Activated T-cell treated with anti-CD3 and anti-CD28 coated beads, Interleukin-2, amount 50 U/mL, for 24 hours (primary cell): Measurements from ENCODE around the gene GINS3.

Experiments used
- DNase-seq: peaks from one replicate; pipeline ENCODE4 v3.0.0-alpha.2; 2020
- H3K27ac Mint-ChIP-seq: 2 replicates; pipeline ENCODE4 v1.8.0; 2020; ENCODE audit warnings: mild to moderate bottlenecking, mixed read lengths
- H3K27me3 Mint-ChIP-seq: 2 replicates; pipeline ENCODE4 v1.8.0; 2020; ENCODE audit warnings: mixed read lengths
- H3K36me3 Mint-ChIP-seq: 2 replicates; pipeline ENCODE4 v1.8.0; 2020; ENCODE audit warnings: low read depth, mixed read lengths
- H3K4me1 Mint-ChIP-seq: 2 replicates; pipeline ENCODE4 v1.8.0; 2020; ENCODE audit warnings: low read depth, mixed read lengths
- H3K4me3 Mint-ChIP-seq: 2 replicates; pipeline ENCODE4 v1.8.0; 2020; ENCODE audit warnings: mild to moderate bottlenecking, moderate library complexity, mixed read lengths
- H3K9me3 Mint-ChIP-seq: 2 replicates; pipeline ENCODE4 v1.8.0; 2020; ENCODE audit warnings: mixed read lengths

Gene GINS3

DNA sequence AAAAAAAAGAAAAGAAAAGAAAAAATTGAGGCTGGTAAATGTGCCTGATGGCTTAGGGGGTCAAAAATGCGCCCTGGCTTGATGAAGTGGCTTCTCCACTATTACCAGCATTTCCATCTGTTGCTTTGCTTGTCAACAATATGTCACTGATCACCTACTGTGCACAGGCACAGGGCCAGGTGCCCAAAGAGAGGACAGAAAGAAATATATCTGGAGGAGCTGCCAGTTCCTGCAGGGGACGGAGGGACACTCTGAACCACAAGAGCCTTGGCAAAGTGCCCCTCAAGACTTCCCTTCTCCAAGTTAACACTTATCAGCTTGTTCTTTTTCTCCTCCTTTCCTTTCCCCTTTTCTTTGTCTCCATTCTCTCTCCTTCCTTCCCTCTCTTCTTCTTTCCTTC lies 34.7 kb downstream of the GINS3 start:
- no peak overlapping the region for H3K27ac Mint-ChIP-seq
- no peaks in the 10 kb centered on the region for H3K9me3 Mint-ChIP-seq
- H3K4me3 Mint-ChIP-seq = no peak overlapping the region
- no peak for DNase-seq
- peaks cover 15% of the 10 kb centered on the region for H3K4me1 Mint-ChIP-seq
- no peaks in the 10 kb centered on the region for H3K36me3 Mint-ChIP-seq
- no peaks in the 10 kb centered on the region for H3K27me3 Mint-ChIP-seq

DNA sequence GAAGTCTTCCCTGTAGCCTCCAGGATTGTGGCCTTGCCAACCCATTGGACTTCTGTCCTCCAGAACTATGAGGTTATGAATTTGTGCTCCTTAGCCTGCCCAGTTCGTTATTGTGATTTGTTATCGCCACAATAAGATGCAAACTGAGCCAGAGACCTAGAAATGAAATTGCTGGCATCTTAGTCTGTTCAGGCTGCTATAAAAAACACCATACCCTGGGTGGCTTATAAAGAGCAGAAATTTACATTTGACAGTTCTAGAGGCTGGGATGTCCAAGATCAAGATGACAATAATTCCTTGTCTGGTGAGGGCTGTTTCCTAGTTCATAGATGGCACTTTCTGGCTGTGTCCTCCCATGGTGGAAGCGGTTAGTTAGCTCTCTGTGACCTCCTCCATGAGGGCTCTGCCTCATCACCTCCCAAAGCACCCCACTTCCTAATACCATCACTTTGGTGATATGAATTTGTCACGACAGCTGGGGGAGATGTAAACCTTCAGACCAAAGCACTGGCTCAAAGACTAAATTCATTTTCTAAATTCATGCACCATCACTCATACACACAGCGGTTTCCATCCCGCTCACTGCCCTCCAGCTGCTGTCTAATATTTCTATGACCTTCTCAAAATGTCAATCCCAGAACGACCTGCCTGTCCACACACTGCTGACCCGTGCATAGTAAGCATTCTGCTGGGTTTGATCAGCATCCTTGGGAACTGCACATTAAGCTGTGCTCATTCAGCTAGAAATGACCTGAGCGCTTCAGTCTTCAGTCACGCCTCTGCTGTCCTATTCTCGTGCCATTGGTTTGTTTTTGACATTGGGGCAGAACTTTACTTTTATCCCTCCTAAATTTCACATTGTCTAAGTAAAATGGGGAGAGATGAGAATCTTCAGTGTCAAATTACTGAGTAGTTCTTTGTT lies 36.6 kb downstream of the GINS3 start:
- Mint-ChIP-seq H3K27ac (no peak overlapping the region), H3K36me3 (no peaks in the 10 kb centered on the region), H3K4me3 (no peak overlapping the region), H3K27me3 (no peaks in the 10 kb centered on the region), H3K9me3 (no peaks in the 10 kb centered on the region), H3K4me1 (peaks cover 15% of the 10 kb centered on the region)
- no peak for DNase-seq

DNA sequence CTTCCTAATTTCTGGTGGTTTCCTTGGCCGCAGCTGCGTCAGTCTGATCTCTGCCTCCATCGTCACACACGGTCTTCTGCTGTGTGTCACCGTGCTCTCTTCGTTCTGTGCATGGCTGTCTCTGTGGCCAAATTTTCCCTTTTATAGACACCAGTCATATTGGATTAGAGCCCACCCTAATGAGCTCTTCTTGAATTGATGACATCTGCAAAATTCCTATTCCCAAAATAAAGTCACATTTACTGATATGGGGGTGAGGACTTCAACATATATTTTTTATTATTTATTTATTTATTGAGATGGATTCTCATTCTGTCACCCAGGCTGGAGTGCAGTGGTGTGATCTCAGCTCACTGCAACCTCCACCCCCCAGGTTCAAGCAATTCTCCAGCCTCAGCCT lies 38.4 kb downstream of the GINS3 start:
- Mint-ChIP-seq H3K4me3 (no peak overlapping the region), H3K27me3 (no peaks in the 10 kb centered on the region), H3K27ac (no peak overlapping the region), H3K4me1 (peaks cover 8% of the 10 kb centered on the region), H3K36me3 (no peaks in the 10 kb centered on the region), H3K9me3 (no peaks in the 10 kb centered on the region)
- no peak for DNase-seq

DNA sequence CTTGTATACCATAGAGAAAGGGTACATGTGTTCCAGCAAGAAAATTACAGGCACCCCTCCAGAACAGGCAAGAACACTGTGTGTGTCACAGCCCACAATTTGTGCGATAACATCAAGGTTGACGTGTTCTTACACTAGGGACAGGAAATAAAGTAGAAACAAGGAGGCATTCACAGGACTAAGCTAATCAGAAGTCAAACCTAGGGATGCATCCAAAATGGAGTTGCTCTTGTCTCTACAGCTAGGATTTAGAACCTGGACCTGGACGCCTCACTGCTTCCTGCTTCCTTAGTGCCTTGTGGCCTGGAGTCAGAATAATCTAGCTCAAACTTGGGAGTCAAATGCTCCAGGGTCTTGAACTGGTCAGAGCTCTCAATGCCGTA lies 41.3 kb downstream of the GINS3 start:
- Mint-ChIP-seq H3K4me3 (no peak overlapping the region), H3K4me1 (no peaks in the 10 kb centered on the region), H3K9me3 (no peaks in the 10 kb centered on the region), H3K27ac (no peak overlapping the region), H3K27me3 (no peaks in the 10 kb centered on the region), H3K36me3 (no peaks in the 10 kb centered on the region)
- DNase-seq = no peak

DNA sequence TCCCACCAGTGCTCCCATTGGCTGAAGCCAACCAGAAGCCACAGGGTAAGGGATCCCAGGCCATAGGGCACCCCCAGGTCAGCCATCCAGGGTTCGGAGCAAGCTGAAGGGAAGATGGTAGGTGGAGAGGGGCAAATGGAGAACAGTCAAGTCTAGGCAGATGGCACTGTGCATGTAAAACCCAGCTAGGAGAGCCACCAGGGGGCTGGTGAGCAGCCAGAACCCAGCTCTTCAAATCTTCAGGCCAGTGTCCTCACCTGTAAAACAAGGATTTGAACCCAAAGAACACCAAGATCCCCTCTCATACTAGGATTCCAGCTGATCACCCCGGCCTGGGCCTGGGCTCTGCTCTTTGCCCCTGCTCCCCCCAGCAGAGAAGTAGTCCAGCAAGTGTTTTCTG lies 43.5 kb downstream of the GINS3 start:
- Mint-ChIP-seq H3K27me3 (no peaks in the 10 kb centered on the region), H3K36me3 (no peaks in the 10 kb centered on the region)

DNA sequence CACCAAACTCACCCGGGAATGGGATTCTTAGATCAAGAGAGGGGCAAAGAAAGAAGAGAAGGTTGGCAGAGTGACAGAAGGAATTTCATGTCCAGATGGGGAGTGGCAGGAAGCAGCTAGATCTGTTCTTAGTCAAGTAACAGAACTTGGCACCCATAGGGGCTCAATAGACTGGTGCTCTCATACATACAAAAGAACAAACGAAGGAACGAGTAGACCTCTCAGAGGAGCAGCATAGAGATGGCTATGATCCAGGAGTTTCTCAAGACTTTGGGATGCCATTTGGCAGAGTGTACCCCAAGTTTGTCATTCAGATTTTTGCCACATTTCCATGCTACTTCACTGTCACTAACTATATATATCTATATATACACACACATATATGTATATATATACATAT lies 47.9 kb downstream of the GINS3 start:
- H3K4me3 Mint-ChIP-seq = no peak overlapping the region
- no peaks in the 10 kb centered on the region for H3K9me3 Mint-ChIP-seq
- DNase-seq = no peak
- no peaks in the 10 kb centered on the region for H3K4me1 Mint-ChIP-seq
- H3K36me3 Mint-ChIP-seq = no peaks in the 10 kb centered on the region
- H3K27me3 Mint-ChIP-seq = peaks cover 16% of the 10 kb centered on the region
- H3K27ac Mint-ChIP-seq = no peak overlapping the region

More for the DNA sequence above, 43.5 kb downstream of the GINS3 start:
- H3K4me3 Mint-ChIP-seq = no peak overlapping the region
- no peaks in the 10 kb centered on the region for H3K4me1 Mint-ChIP-seq
- no peak for DNase-seq
- no peaks in the 10 kb centered on the region for H3K9me3 Mint-ChIP-seq
- no peak overlapping the region for H3K27ac Mint-ChIP-seq

DNA sequence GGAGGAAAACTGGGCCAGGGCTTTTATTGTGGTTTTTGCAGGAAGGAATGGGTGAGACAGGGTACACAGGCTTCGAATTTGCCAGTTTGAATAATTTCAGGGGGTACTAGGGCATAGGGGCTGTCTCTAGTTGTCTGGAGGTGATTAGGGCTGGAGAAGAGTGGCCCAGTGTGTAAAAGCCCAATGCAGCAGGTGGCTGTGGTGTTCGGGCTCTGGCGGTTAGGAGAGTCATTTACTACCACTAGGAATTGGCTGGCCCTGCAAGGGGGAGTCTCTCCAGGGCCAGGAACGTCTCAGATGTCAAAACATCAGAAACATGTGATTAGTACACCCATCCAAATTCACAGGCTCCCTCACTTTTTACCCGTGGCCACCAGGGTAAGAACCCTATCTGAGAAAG lies 50.3 kb downstream of the GINS3 start:
- Mint-ChIP-seq H3K27me3 (peaks cover 18% of the 10 kb centered on the region), H3K4me1 (no peaks in the 10 kb centered on the region), H3K27ac (no peak overlapping the region), H3K36me3 (no peaks in the 10 kb centered on the region), H3K4me3 (no peak overlapping the region), H3K9me3 (no peaks in the 10 kb centered on the region)
- DNase-seq = no peak

DNA sequence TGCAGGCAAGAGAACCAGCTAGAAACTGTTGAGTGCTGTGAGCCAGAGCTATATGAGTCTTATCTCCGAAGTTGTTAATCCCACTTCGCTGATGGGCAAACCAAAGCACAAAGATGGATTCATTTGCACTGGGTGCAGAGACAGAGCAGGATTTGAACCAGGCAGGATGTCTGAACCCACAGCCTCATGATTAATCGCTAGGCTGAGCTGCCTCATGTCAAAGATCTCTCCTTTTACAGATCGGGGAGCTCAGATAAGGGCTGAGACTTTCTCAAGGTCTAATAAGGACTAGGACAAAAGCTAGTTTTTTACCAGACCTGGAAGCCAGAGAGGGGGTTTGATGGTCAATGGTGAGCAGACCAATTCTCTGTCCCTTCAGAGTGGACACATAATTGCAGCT lies 51.5 kb downstream of the GINS3 start:
- Mint-ChIP-seq H3K27me3 (peaks cover 18% of the 10 kb centered on the region), H3K4me1 (no peaks in the 10 kb centered on the region), H3K36me3 (no peaks in the 10 kb centered on the region), H3K4me3 (no peak overlapping the region), H3K27ac (no peak overlapping the region), H3K9me3 (no peaks in the 10 kb centered on the region)
- no peak for DNase-seq

DNA sequence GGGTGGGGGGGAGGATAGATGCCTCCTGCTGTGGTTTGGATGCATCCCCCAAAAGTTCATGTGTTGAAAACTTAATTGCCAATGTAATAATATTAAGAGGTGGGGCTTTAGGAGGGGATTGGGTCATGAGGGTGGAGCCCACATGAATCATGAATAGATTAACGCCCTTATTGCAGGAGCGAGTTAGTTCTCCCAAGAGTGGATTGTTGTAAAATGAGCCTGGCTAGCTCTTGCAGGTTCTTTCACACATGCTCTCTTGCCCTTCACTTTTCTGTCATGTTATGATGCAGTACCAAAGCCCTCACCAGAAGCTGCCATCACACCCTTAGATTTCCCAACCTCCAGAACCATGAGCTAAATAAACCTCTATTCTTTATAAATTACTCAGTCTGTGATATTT lies 52.0 kb downstream of the GINS3 start:
- Mint-ChIP-seq H3K27ac (no peak overlapping the region), H3K4me3 (no peak overlapping the region), H3K36me3 (no peaks in the 10 kb centered on the region), H3K27me3 (peaks cover 18% of the 10 kb centered on the region), H3K4me1 (no peaks in the 10 kb centered on the region), H3K9me3 (no peaks in the 10 kb centered on the region)
- no peak for DNase-seq

DNA sequence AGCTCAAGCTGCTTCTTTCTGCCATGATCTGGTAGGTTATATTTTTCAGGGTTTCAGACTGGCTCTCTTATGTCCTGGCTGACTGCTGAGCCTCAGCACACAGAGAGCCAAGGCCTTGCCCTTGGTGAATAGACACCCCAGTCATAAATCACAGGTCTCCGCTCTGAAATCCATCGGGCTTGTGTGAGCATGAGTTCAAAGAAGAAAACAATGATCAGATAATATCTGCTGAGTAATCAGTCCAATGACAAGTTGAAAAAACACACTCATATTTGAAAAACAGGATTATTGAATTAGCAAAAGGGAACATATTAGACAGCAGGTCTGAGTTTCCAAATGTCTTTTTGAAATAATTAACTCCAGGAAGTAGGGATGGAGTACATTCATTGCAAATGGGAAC lies 56.6 kb downstream of the GINS3 start:
- Mint-ChIP-seq H3K27me3 (peaks cover 12% of the 10 kb centered on the region), H3K36me3 (no peaks in the 10 kb centered on the region), H3K9me3 (no peaks in the 10 kb centered on the region), H3K4me1 (no peaks in the 10 kb centered on the region), H3K27ac (no peak overlapping the region), H3K4me3 (no peak overlapping the region)
- no peak for DNase-seq

DNA sequence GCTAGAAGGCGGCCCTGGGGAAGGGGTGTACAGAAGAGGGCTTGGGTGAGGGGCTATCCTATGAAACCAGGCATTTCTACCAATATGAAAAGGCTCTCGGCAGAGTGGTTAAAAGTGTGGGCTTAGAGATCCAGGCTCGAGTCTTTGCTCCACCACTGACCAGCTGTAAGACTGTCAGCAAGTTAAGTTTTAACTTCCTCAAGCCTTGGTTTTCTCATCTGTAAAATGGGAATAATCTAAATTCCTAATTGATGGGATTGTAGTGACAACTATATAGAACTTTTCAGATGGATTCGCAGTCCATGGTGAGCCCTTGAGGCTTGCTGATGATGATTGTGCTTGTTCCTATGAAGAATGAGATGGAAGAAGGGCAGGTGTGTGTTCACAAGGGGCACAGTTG lies 57.0 kb downstream of the GINS3 start:
- DNase-seq = no peak
- H3K27me3 Mint-ChIP-seq = peaks cover 10% of the 10 kb centered on the region
- no peaks in the 10 kb centered on the region for H3K9me3 Mint-ChIP-seq
- no peaks in the 10 kb centered on the region for H3K4me1 Mint-ChIP-seq
- no peak overlapping the region for H3K27ac Mint-ChIP-seq
- H3K4me3 Mint-ChIP-seq = no peak overlapping the region
- H3K36me3 Mint-ChIP-seq = no peaks in the 10 kb centered on the region

DNA sequence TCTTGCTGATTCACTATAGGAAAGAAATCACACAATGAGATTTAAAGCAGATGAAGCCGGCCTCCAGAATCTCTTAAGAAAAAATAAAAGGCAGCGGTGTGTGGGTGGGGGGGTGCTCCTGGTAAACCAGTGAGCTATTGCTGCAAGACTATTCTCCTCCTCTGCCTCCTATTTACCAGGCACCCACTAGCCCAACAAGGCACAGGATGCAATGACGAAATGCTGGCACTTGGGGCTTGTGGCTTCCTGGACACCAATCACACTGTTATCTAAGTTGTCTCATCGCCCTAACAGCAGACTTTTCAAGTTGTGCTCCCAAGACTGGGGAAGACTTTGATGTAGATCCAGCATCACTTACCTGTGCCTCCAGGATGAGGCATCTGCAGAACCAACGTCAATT lies 57.5 kb downstream of the GINS3 start:
- no peak for DNase-seq
- Mint-ChIP-seq H3K4me3 (no peak overlapping the region), H3K27ac (no peak overlapping the region), H3K9me3 (no peaks in the 10 kb centered on the region), H3K27me3 (peaks cover 11% of the 10 kb centered on the region), H3K36me3 (no peaks in the 10 kb centered on the region), H3K4me1 (no peaks in the 10 kb centered on the region)

DNA sequence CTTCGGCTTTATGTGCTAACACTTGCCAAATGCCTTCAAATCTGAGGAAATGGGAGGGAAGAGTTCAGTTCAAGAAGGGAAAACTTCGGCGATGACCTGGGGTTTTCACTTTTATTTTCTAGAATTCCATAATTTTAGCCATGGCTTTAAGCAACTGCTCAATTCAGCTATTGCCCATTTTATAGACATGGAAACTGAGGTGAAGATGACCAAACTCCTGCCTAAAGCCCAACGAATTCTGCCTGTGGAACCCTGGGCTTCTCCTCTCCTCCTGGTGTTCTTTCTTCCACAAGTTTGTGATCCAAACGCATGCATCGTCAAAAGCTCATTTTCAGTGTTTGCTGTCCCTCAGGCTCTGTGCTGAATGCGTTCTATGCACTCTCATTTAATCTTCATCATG lies 58.3 kb downstream of the GINS3 start:
- H3K27ac Mint-ChIP-seq = no peak overlapping the region
- no peak overlapping the region for H3K4me3 Mint-ChIP-seq
- DNase-seq = no peak
- H3K36me3 Mint-ChIP-seq = no peaks in the 10 kb centered on the region
- no peaks in the 10 kb centered on the region for H3K9me3 Mint-ChIP-seq
- H3K27me3 Mint-ChIP-seq = peaks cover 12% of the 10 kb centered on the region
- H3K4me1 Mint-ChIP-seq = peaks cover 1% of the 10 kb centered on the region

DNA sequence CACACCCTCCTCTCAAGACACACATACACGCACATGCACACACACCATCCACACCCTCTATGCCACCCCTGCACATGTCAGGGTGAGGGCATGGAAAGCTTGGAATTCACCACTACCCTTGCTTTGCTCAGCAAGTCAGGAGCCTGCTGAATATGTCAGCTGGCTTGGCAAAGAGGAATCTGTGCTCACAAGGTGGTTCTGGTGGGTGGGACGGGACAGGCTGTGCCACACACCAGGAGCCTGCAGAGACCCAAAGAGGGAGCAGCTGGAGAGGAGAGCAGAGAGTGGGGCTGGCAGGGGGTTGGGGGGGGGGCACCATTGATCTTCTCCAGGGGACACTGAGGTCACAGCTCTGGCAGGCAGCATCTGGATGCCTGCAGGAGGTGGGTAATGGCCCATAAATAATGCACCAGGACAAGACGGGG lies 59.0 kb downstream of the GINS3 start:
- no peak for DNase-seq

DNA sequence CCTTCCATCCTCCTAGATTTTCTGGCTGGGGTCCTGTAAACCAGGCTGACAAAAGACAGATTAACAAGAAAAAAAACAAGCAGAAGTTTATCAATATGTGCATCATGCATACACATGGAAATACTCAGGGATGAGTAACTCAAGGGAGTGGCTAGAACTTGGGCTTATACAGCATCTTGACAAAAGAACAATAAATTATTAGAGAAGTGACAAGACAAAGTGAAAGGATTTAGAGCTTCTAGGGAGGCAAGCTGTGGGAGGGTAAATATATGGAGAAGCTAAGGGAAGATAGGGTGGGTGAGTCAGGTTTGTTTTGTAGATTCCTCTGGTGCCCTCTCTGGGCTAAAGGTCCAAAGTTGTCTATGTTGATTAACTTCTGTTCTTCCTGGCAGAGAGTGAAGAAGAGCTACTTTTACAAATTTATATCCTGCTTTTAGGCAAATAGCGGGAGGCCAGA lies 59.7 kb downstream of the GINS3 start:
- Mint-ChIP-seq H3K4me3 (no peak overlapping the region), H3K27me3 (peaks cover 12% of the 10 kb centered on the region)

More for the DNA sequence above, 59.0 kb downstream of the GINS3 start:
- H3K4me1 Mint-ChIP-seq = peaks cover 1% of the 10 kb centered on the region
- no peaks in the 10 kb centered on the region for H3K9me3 Mint-ChIP-seq
- H3K36me3 Mint-ChIP-seq = no peaks in the 10 kb centered on the region
- no peak overlapping the region for H3K4me3 Mint-ChIP-seq
- peaks cover 12% of the 10 kb centered on the region for H3K27me3 Mint-ChIP-seq
- H3K27ac Mint-ChIP-seq = no peak overlapping the region

More for the DNA sequence above, 59.7 kb downstream of the GINS3 start:
- DNase-seq = no peak
- no peaks in the 10 kb centered on the region for H3K9me3 Mint-ChIP-seq
- H3K36me3 Mint-ChIP-seq = no peaks in the 10 kb centered on the region
- peaks cover 1% of the 10 kb centered on the region for H3K4me1 Mint-ChIP-seq
- no peak overlapping the region for H3K27ac Mint-ChIP-seq
